ENCODE measurements around the gene NT5DC2. TPM values are rescaled to one million over a fixed set of nuclear protein-coding genes. Genes with fewer than 3 reads are reported as not detected.
A peak's percentile ranks its signal among the peaks of the same experiment; 100 is the strongest.

NT5DC2 gene
- total and polyA plus RNA-seq, 4 experiments from 2014 or later, result 1.3 to 5.8 (median 5.5) TPM; not detected in 1

DNA sequence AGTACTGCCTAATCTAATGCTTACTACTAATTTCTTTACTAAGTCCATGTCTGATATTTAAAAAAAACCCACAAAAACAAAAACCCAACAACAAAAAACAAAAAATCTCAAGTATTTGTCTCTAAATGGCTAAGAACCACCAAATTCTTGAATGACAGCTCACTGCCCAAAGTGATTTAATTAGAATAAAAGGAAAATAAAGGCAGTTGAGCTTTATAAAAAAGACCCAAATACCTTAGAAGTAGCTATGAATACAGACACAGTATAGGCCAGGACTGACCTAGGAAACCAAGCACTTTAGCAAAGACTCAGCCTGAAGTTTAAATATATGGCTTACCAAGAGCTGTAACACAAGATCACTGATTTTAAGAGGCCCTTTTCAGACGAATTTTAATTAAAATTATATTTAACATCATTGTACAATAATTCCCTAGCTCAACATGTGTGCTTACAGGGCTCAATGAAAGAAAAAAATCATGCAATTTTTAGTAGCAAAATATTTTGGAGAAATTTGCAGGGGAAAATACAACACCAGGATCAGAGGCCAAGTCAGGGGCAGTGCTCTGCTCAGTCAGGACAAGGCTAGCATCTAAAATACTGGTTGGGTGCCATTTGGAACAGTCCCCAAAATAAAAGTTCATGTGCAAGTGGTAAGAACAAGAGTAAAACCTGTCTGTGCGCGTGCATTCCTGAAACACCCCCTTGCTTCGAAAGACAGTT is 27.5 kb upstream of the NT5DC2 start:
- DNase-seq, result no peak
- Histone ChIP-seq H3K27me3 (ENCODE audit: insufficient read depth, low read length) (no peaks in the 10 kb centered on the region), H3K4me1 (ENCODE audit: insufficient read depth, low read length) (no peaks in the 10 kb centered on the region), H3K27ac (ENCODE audit: low read depth, low read length) (no peak overlapping the region), H3K36me3 (ENCODE audit: insufficient read depth, low read length) (peaks cover 44% of the 10 kb centered on the region), H3K9me3 (ENCODE audit: control insufficient read depth in 1 of 2, low read length in 2 of 2) (no peaks in the 10 kb centered on the region), H3K4me3 (ENCODE audit: low read length in 2 of 2) (no peak overlapping the region)
- peak overlapping the region in 1 of 7 donors; percentile 3 for H3K27ac Mint-ChIP-seq
- CTCF ChIA-PET (ENCODE audit: partially characterized antibody), result no interaction called here
- peaks cover 0 to 3% (median 1%) of the 10 kb centered on the region in 4 donors for H3K4me1 Mint-ChIP-seq
- no peaks in the 10 kb centered on the region for H3K9me3 Mint-ChIP-seq
- H3K4me3 Mint-ChIP-seq, result no peak overlapping the region
- intact Hi-C loops (cut with micrococcal nuclease), result no loop called here
- peaks cover 48 to 68% of the 10 kb centered on the region in 2 donors for H3K36me3 Mint-ChIP-seq
- H3K27me3 Mint-ChIP-seq, result no peaks in the 10 kb centered on the region
- POLR2A ChIA-PET (ENCODE audit: partially characterized antibody), result interaction anchor here (1.0 to 1.4 kb wide), 2 partner anchors 10 to 25 kb away, joined by 3 to 4 read pairs; partner anchors contain the start of gene UQCC5

DNA sequence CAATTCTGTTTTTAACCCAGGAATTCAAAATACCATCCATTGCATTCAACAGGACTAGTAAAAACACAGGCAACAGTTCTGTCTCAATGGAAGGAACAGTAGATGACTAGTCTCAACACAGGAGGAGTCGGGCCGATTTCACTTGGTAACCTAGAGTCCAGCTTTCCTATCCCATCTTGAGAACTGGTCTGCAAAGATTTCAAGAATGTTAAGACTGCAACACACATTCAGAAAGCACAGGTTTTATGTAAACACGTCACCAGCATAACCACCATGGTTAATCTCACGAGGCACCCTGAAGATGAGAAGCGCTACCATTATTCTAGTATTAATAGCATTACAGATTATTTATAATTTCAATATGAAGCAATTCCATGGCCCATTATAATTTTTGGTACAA is 24.8 kb upstream of the NT5DC2 start:
- POLR2A ChIA-PET (ENCODE audit: partially characterized antibody), result no interaction called here

DNA sequence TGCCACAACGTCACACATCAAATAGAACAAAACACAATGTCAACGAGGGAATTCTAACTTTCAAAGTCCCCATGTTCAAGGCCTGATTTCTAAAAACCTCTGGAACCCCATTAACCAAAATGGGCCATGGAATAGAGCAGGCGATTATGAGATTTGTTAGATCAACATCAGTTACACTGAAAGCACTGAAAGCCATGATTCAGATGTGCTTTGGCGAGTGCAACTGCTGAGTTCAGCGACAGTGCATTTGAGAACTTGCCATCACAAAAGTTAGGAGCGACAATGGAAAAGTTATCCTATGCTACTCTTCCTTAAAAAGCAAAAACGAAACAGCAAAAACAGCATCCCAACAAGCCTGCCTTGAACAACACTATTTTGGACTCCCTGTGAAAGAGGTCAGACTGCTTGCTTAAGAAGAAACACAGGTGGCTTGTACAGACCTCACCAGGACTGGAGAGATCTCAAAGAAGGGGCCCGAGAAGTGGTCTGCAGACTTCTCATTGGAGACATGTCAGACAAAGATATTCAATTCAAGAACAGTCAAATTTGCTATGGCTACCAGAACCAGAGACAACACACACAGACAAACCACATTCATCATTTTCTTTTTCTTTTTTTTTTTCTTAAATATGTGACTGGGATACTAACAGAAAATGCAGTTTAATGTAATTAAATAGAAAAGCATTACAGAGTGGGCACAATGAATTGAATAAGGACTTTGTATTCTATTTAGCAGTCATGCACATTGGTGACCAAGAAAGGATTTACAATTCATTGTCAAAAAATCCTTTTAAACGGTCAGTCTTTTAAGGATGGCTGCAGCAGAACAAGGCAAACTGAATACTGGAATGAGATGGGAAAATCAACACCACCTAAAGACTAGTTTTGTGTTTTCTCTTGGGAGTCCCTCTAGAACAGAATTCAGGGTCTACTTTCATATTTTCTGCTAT is 23.6 kb upstream of the NT5DC2 start:
- intact Hi-C loops (cut with micrococcal nuclease), result no loop called here
- CTCF ChIA-PET (ENCODE audit: partially characterized antibody), result interaction anchor here (1.1 kb wide), 1 partner anchor 553 kb away, joined by 3 read pairs; no protein-coding TSS in a partner anchor
- H3K27me3 ChIP-seq (ENCODE audit: insufficient read depth, low read length), result no peaks in the 10 kb centered on the region
- POLR2A ChIA-PET (ENCODE audit: partially characterized antibody), result interaction anchor here (1.3 kb wide), 1 partner anchor 11 kb away, joined by 3 read pairs; no protein-coding TSS in a partner anchor
- no peak overlapping the region for H3K27ac ChIP-seq (ENCODE audit: low read depth, low read length)
- H3K36me3 ChIP-seq (ENCODE audit: insufficient read depth, low read length), result peaks cover 52% of the 10 kb centered on the region
- Mint-ChIP-seq H3K4me3 (no peak overlapping the region), H3K36me3 (peaks cover 38 to 81% of the 10 kb centered on the region in 2 donors), H3K27ac (peak overlapping the region in 2 of 7 donors; percentile 35 to 50), H3K4me1 (peaks cover 0 to 3% (median 1%) of the 10 kb centered on the region in 4 donors), H3K9me3 (no peaks in the 10 kb centered on the region), H3K27me3 (no peaks in the 10 kb centered on the region)
- DNase-seq, result no peak
- no peak overlapping the region for H3K4me3 ChIP-seq (ENCODE audit: low read length in 2 of 2)
- H3K9me3 ChIP-seq (ENCODE audit: control insufficient read depth in 1 of 2, low read length in 2 of 2), result no peaks in the 10 kb centered on the region
- no peaks in the 10 kb centered on the region for H3K4me1 ChIP-seq (ENCODE audit: insufficient read depth, low read length)

More for the DNA sequence above, 24.8 kb upstream of the NT5DC2 start:
- peak overlapping the region in 1 of 7 donors; percentile 22 for H3K27ac Mint-ChIP-seq
- peaks cover 50% of the 10 kb centered on the region for H3K36me3 ChIP-seq (ENCODE audit: insufficient read depth, low read length)
- no peaks in the 10 kb centered on the region for H3K9me3 Mint-ChIP-seq
- peaks cover 0 to 3% (median 1%) of the 10 kb centered on the region in 4 donors for H3K4me1 Mint-ChIP-seq
- no peaks in the 10 kb centered on the region for H3K4me1 ChIP-seq (ENCODE audit: insufficient read depth, low read length)
- H3K4me3 ChIP-seq (ENCODE audit: low read length in 2 of 2), result no peak overlapping the region
- DNase-seq, result no peak
- H3K9me3 ChIP-seq (ENCODE audit: control insufficient read depth in 1 of 2, low read length in 2 of 2), result no peaks in the 10 kb centered on the region
- H3K36me3 Mint-ChIP-seq, result peaks cover 49 to 84% of the 10 kb centered on the region in 2 donors
- no peaks in the 10 kb centered on the region for H3K27me3 Mint-ChIP-seq
- no peaks in the 10 kb centered on the region for H3K27me3 ChIP-seq (ENCODE audit: insufficient read depth, low read length)
- intact Hi-C loops (cut with micrococcal nuclease), result no loop called here
- CTCF ChIA-PET (ENCODE audit: partially characterized antibody), result no interaction called here
- no peak overlapping the region for H3K27ac ChIP-seq (ENCODE audit: low read depth, low read length)
- H3K4me3 Mint-ChIP-seq, result no peak overlapping the region

DNA sequence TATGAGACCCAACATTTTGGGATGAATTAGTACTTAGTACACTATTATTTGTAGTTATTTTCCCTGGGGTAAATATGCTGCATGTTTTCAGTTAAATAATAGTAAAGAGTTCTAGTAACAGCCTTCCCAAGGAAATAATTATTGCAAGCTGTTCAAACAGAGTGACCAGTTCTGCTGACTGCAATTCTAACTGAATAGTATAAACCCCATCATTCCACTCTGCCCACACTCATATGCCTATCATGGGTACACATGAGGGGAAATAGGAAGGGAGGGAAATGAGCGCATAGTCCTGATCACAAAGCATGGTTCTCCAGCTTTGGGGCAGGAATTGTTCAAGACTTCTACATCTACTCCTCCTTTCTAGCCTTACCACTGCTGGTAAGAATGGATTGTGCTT is 21.4 kb upstream of the NT5DC2 start:
- H3K9me3 Mint-ChIP-seq, result no peaks in the 10 kb centered on the region
- H3K27ac ChIP-seq (ENCODE audit: low read depth, low read length), result no peak overlapping the region
- ChIA-PET POLR2A (ENCODE audit: partially characterized antibody) (no interaction called here), CTCF (ENCODE audit: partially characterized antibody) (interaction anchor here (0.6 kb wide), 1 partner anchor 119 kb away, joined by 3 read pairs; no protein-coding TSS in a partner anchor)
- no peaks in the 10 kb centered on the region for H3K27me3 Mint-ChIP-seq
- peaks cover 30 to 80% of the 10 kb centered on the region in 2 donors for H3K36me3 Mint-ChIP-seq
- no peaks in the 10 kb centered on the region for H3K4me1 ChIP-seq (ENCODE audit: insufficient read depth, low read length)
- H3K4me3 ChIP-seq (ENCODE audit: low read length in 2 of 2), result no peak overlapping the region
- H3K27ac Mint-ChIP-seq, result peak overlapping the region in 2 of 7 donors; percentile 46 to 75
- H3K27me3 ChIP-seq (ENCODE audit: insufficient read depth, low read length), result no peaks in the 10 kb centered on the region
- peaks cover 0 to 3% (median 1%) of the 10 kb centered on the region in 4 donors for H3K4me1 Mint-ChIP-seq
- DNase-seq, result no peak
- peaks cover 46% of the 10 kb centered on the region for H3K36me3 ChIP-seq (ENCODE audit: insufficient read depth, low read length)
- intact Hi-C loops (cut with micrococcal nuclease), result no loop called here
- no peak overlapping the region for H3K4me3 Mint-ChIP-seq
- H3K9me3 ChIP-seq (ENCODE audit: control insufficient read depth in 1 of 2, low read length in 2 of 2), result no peaks in the 10 kb centered on the region

DNA sequence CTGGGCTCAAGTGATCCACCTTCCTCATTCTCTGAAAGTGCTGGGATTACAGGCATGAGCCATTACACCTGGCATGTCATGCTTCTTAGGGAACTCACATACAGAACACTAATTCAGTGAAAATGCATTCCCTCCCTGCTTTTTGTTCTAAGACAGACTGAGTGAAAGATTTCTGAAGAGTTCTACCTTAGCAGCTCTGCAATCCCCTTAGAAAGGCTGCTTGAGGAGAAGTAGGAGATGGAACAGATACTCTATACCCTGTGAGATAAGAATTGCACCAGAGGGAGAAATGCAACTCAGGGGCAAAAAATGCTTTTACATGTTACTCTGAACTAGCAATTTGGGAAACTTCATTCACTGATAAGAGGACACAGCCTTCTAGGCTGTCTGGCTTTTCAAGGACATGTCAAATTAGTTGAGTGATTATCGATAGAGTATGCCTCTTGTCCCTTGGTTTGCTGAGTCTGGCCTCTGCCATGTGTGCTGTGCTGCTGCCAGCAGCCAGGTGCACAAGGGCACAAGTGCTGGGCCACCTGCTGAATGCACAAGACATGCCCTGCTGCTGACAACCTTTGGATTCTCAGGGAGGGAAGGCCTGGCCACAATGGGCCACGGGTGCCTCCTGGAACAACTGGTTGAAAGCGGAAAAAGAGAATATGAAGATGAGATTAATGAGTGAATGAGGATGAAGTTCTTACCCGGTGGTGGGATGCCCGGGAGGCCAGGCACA is 20.5 kb upstream of the NT5DC2 start:
- no peaks in the 10 kb centered on the region for H3K4me1 ChIP-seq (ENCODE audit: insufficient read depth, low read length)
- H3K36me3 ChIP-seq (ENCODE audit: insufficient read depth, low read length), result peaks cover 40% of the 10 kb centered on the region
- Mint-ChIP-seq H3K4me3 (no peak overlapping the region), H3K9me3 (no peaks in the 10 kb centered on the region), H3K27me3 (no peaks in the 10 kb centered on the region), H3K36me3 (peaks cover 28 to 76% of the 10 kb centered on the region in 2 donors), H3K27ac (peak overlapping the region in 3 of 7 donors; percentile 37 to 72 (median 70)), H3K4me1 (peaks cover 0 to 3% (median 1%) of the 10 kb centered on the region in 4 donors)
- intact Hi-C loops (cut with micrococcal nuclease), result no loop called here
- no peak overlapping the region for H3K4me3 ChIP-seq (ENCODE audit: low read length in 2 of 2)
- POLR2A ChIA-PET (ENCODE audit: partially characterized antibody), result no interaction called here
- no peaks in the 10 kb centered on the region for H3K9me3 ChIP-seq (ENCODE audit: control insufficient read depth in 1 of 2, low read length in 2 of 2)
- no peak overlapping the region for H3K27ac ChIP-seq (ENCODE audit: low read depth, low read length)
- DNase-seq, result no peak
- no peaks in the 10 kb centered on the region for H3K27me3 ChIP-seq (ENCODE audit: insufficient read depth, low read length)
- CTCF ChIA-PET (ENCODE audit: partially characterized antibody), result no interaction called here

DNA sequence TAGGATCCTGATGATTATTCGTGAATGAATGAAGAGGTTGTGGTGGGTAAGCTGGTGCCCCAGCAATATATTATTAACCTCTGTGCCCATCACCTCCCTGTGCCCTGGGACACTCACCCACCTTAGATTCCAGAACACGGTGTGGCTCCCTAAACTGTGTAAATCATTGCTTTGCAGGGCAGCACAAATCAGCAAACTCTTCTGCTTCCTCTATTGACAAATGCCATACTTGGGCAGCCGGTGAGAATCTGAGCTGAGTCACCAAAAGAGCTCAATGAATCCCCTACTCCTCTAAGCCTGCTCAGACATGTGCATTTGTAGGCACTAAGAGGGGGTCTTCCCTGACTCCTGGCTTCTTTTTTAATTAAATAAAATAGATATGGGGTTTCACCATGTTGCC is 18.4 kb upstream of the NT5DC2 start:
- H3K4me1 Mint-ChIP-seq, result peaks cover 0 to under 1% (median under 1%) of the 10 kb centered on the region in 4 donors
- no peaks in the 10 kb centered on the region for H3K27me3 Mint-ChIP-seq
- H3K4me1 ChIP-seq (ENCODE audit: insufficient read depth, low read length), result no peaks in the 10 kb centered on the region
- H3K4me3 Mint-ChIP-seq, result no peak overlapping the region
- peaks cover 23 to 65% of the 10 kb centered on the region in 2 donors for H3K36me3 Mint-ChIP-seq
- H3K27me3 ChIP-seq (ENCODE audit: insufficient read depth, low read length), result no peaks in the 10 kb centered on the region
- H3K27ac Mint-ChIP-seq, result peak overlapping the region in 2 of 7 donors; percentile 35 to 36
- ChIA-PET CTCF (ENCODE audit: partially characterized antibody) (interaction anchor here (0.6 to 0.8 kb wide), 2 partner anchors 9 to 1052 kb away, joined by 3 to 6 read pairs; no protein-coding TSS in a partner anchor), POLR2A (ENCODE audit: partially characterized antibody) (interaction anchor here (1.3 to 1.4 kb wide), 2 partner anchors 9 to 13 kb away, joined by 3 read pairs; no protein-coding TSS in a partner anchor)
- peaks cover 33% of the 10 kb centered on the region for H3K36me3 ChIP-seq (ENCODE audit: insufficient read depth, low read length)
- H3K9me3 ChIP-seq (ENCODE audit: control insufficient read depth in 1 of 2, low read length in 2 of 2), result no peaks in the 10 kb centered on the region
- no peak overlapping the region for H3K27ac ChIP-seq (ENCODE audit: low read depth, low read length)
- H3K4me3 ChIP-seq (ENCODE audit: low read length in 2 of 2), result no peak overlapping the region
- intact Hi-C loops (cut with micrococcal nuclease), result no loop called here
- H3K9me3 Mint-ChIP-seq, result no peaks in the 10 kb centered on the region
- no peak for DNase-seq
